Cerebellar nuclear complex (tissue), 1 donor: Measurements from ENCODE around the gene SEMA4C.

Experiments
- DNase-seq, 2 experiments: peaks; one replicate each; lab custom pipeline; 2025; lab: John Stamatoyannopoulos, UW

Gene SEMA4C, protein sequence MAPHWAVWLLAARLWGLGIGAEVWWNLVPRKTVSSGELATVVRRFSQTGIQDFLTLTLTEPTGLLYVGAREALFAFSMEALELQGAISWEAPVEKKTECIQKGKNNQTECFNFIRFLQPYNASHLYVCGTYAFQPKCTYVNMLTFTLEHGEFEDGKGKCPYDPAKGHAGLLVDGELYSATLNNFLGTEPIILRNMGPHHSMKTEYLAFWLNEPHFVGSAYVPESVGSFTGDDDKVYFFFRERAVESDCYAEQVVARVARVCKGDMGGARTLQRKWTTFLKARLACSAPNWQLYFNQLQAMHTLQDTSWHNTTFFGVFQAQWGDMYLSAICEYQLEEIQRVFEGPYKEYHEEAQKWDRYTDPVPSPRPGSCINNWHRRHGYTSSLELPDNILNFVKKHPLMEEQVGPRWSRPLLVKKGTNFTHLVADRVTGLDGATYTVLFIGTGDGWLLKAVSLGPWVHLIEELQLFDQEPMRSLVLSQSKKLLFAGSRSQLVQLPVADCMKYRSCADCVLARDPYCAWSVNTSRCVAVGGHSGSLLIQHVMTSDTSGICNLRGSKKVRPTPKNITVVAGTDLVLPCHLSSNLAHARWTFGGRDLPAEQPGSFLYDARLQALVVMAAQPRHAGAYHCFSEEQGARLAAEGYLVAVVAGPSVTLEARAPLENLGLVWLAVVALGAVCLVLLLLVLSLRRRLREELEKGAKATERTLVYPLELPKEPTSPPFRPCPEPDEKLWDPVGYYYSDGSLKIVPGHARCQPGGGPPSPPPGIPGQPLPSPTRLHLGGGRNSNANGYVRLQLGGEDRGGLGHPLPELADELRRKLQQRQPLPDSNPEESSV

DNA sequence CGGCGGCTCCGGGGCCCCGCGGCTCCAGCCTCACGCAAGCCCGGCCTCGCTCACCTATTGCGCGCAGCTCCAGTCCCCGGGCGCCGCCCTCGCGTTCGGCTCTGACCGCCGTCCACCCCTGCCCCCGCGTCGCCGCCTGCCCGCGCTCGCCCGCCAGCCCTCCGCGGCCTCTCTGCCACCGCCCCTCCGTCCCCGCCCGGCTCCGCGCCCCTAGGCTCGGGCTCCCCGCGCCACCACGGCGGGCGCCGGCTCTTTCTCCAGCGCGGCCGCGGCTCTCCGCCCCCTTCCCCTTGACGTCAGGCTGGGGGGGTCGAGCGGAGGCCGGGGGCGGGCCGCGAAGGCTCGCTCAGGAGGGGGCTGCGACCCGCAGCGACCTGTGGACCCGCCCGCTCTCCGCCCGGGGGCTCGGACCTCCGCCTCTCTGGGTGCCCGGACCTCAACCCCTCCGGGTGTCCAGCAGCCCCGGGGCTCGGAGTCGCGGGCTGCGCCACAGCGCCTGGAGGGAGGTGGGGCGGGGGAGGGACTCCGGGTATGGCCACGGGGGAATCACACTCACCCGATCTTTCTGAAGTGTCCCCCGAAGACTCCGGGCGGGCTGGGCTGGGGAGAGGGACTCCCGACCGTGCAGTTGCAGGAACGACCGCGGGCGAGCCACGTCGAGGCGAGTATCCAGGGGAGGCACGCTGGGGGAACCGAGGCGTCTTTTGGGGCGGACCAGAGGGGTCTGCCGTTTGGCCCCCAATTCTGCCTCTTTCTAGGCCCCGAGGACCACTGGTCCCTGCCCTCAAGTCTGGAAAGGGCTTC lies at the start of gene SEMA4C:
Gene SEMA4C (minus strand): TSS at position 259 of the 804 bp plus-strand sequence. CDS start 2,194 bp downstream, outside the sequence.
- no peak for DNase-seq

DNA sequence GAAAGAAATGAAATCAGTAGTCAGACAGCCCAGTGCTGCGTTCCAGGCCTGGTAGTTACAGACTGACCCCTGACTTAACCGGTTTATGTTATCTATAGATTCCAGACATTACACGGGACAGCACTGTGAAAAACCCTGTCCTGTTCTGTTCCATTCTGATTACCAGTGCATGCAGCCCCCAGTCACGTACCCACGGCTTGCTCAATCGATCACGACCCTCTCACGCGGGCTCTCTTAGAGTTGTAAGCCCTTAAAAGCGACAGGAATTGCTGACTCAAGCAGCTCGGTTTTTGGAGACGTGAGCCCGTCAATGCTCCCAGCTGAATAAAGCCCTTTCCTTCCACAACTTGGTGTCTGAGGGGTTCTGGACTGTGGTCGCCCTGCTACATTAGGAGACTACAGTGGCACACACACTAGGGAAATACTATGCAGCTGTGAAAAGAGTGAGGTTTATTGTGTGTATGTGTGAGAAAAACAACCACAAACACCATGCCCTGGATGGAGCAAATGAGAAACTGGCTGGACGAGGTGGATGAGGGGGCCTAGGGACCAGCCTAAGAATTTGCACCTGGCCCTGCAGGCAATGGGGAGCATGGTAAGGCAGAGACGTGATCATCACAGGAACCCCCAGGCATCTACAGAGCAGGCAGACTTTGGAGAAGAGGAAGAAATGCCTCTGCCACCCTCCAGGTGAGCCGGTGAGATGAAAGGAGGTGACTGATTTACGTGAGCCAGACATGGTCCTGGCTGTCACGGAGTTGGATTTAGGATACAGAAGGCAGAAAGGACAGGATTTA lies 49.1 kb upstream of the SEMA4C start:
- no peak for DNase-seq

DNA sequence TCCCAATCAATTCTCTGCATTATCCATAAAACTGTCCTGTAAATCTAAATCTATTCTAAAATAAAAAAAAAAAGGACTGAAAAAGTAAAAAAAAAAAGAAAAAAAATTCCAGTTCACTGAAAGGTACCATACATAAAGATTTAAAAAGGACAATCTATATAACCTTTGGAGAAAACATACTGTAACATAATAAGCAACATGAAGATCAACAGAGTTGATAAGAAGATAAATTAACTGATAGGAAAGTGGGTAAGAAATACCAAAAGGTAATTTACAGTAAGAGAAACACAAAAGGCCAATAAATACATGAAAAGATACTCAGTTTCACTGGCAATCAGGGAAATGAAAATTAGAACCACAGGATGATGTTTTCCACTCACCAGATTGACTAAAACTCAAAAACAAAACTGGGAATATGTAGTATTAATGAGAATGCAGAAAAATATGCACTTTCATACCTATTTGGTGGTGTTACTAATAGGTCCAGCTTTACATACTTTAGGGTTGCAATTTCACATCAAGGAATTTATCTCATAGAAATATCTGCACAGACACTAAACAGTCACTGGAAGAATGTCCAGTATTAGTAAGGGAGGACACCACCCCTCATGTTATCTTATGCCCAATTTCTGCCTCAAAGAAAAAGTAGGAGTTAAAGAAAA lies 48.3 kb upstream of the SEMA4C start:
- no peak for DNase-seq

DNA sequence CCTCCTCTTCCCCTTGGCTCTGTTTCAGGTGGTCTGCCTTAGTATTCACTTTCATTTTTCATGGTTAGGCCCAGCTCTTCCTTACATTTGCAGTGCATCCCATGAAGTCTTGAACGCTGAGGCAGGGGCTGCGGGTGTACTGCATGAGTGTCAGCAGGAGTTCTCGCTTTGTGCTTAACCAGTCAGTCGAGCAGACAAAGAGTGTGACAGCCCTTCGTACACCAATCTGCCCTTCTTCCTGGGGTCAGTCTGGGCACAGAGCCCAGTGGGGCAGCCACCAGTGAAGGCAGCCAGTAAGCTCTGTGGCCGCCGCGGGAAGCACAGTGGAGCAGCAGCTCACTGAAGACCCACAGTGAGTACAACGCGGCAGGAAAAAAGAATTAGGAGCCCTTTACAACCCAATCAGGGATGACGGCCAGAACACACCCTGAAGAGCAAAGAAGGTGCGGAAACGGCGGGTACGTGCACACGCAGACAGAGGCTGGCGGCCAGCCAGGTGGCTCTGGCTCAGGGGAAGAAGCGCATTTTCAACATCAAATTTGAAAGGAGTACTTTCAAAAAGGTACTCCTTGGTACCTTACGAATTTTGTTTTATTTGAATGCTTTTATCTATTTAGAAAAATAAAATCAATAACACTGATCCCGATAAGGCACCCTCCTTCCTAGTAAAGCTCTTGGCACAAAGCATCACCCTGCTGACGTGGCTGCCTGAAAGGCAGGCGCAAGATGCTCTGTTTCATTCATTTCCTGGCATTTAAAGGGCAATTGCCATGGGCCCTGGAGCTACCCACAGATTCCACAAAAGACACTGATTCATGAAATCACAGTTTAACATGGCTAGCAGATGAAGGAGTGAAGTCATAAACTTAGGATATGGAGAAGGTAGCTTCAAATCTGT lies 47.0 kb upstream of the SEMA4C start:
- peak; percentile 16 to 47 for DNase-seq

DNA sequence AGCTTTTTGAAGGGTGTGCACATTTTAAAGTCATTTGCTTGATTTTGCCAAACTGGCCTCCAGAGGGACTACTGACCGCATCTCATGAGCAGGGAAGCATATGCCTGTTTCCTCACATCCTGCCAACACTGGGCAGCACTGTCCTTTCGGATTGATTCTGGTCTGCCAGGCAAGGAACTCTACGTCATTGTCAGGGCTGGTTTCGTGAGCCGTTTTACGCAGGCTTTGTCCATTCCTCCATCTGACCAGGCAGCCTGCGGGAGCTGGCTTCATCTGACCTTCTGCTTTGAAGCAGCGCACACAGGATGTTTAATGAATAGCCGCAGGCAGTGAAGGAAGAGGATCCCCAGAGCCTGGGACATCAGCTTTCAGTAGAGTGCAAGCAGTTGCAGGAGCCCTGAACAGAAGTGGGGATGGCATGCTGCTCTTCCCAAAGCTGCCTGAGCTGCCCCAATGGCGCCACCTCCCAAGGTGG lies 46.3 kb upstream of the SEMA4C start:
- peak; percentile 72 to 92 for DNase-seq

DNA sequence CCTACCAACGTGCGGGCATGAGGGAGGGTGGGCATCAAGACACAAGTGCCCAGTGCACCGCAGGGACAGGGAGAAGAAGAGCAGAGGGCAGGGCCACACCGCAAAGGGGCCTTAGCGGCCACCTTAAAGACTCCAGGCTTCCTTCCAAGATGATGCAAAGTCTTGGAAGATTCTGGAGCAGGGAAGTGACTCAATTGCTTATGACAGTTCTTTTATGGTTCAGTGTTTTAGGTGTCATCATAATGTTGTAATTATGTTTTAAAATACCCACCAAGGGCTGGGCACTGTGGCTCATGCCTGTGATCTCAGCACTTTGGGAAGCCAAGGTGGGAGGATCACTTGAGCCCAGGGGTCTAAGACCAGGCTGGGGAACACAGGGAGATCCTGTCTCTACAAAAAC lies 44.5 kb upstream of the SEMA4C start:
- DNase-seq = no peak

DNA sequence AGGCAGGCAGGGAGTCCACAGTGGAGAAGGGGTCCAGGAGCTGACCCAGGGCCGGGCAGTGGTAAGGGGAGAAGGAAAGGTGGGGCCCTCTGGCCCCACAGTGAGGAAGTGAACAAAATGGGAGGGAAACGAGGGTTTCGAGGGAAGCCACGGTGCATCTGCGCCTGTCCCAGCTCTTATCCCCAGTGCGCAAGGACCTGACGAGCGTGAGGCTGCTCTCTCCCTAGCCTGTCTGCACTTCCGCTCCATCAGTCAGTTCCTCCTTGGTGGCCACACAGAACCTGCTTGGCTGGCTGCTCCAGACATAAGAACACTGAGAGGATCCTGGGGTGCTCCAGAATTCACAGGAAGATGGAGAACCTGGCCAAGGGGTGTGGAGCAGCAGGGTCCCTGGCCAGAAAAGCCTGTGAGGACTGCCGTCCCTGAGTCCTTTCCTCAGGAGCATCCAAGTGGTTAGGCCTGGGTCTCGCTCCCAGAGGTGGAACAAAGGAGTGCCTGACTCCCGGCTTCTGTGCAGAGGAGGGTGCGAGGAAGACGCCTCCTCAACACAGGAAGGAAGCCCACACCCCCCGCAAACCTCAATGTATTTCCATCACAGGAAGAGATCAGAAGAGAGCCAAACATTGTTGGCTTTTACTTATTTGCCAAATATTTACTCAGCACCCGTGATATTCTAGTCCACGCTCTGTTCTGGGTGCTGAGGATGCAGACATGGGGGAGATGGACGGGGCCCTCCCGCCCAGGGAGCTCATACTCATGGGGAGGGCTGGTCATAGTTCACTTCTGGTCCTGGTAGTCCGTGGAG lies 43.7 kb upstream of the SEMA4C start:
- no peak for DNase-seq

DNA sequence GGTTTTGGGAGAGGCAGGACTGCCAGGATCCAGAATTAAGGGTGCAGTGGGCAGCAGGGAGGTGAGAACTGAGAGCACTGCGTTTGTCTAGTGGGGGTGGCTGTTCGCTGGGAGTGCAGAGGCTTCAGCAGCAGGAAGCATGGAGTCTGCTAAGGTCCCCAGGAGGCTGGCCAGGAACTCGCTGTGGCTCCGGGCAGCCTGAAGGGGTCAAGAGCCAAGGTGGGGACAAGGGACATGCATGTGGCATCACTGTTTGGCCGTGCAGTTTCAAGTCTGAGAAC lies 43.2 kb upstream of the SEMA4C start:
- no peak for DNase-seq

DNA sequence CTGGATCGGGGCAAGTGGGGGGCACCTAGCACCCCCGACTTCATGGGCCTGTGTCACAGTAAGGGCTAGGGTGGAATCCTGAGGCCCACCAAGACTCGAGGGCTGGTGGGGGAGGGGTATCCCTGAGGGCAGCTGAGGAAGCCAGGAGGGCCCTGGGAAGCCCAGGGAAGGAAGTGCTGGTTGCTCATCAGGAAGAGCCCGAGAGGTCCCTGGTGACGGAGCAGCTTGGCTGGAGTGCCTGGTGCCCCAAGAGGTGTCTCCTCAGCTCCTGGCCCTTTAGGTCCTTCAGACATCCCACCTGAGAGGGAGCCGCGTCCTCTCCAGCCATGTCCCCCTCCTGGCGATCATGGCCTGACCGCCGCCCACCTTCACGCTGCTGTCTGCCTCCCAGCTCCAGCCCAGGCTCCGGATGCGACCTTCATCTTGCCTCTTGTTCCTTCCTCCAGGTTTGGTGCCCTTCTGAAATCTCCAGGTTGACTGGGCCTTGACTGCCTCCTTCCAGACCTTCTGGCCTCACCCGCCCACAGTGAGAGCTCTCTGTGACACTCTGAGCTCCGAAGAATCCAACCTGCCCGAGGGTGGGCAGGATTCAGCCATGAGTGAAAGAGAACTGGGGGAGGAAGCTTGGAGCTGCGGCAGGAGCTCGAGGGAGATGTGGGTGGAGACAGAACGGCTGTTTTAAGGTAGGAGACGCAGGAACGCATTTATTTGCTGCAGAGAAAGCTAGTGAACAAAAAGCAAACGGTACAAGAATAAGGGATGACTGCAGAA lies 42.7 kb upstream of the SEMA4C start:
- DNase-seq = no peak

DNA sequence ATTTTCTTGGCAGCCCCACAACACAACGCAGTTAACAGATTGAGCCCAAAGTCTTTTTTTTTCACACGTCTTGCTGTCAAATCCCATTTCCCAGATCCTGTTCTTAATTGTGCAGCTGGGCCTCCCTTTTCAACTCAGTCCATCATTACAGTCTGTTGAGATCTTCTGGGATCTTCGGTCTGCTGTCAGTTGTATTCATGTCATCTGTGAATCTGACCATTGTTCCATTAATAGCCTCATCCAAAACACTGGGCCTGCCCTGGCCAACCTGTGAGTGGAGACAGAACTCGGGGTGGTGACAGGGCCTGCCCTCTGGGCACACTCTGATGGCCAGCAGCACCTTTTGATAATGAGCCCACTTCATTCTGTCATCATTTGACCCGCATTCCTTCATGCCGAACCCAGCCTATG lies 39.7 kb upstream of the SEMA4C start:
- no peak for DNase-seq

DNA sequence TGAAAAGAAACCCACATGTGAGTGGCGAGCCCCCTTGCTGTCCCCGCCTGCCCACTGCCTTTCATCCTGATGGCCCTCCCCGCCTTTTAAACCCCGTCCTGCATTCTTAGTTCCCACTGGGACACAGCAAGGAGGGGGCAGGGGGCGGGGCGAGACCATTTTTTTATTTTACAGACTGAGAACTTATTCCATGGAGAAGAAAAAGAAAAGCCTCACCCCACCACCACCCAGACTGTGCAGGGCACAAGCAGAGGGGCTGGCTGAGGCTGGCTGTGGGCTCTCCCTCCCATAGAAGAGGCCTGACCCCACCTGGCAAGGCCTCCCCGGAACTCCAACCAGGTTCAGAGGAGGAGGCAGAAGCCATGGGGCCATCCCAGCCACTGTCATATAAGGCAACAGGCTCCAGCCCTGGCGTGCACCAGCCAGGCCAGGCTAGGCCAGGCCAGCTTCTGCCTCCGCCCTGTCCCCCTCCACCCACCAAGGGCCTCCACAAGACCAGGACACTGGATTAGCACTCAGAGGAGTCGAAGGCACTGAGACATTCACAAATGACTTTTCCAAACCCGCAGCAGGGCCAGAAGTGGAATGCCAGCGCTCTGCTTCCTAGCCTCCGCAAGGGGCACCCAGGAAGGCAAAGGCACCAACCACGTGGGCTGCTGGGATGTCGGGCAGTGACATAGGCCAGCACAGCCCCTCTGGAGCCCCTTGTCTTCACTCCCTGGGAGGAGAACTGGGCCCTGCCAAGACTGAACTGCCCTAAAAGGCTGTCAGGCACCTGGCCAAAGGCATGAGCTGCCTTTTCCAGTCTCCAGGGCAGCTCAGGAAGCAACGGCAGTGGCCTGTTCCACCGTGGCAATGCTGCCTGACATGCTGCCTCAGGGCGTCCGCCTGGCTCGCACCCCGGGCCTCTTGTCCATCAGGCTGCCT lies 37.5 kb upstream of the SEMA4C start:
- peak; percentile 43 to 61 for DNase-seq

DNA sequence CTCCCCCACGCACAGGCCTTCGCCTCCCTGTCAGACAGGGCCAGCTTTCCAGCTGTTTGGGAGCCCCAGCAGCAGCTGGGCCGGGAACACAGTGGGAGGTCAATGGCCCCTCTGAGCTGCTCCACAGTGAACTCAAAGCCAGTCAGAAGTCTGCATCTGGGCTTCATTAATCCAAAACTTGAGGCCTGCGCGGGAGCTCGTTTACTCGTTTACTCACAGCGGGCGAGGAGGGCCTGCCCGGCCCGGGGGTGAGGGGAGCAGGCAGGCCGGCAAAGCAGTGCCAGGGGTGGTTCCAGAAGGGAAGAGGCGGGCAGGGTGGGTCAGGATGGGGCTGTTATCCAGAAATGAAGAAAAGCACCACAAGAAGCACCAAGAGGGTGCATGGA lies 36.8 kb upstream of the SEMA4C start:
- DNase-seq = no peak

DNA sequence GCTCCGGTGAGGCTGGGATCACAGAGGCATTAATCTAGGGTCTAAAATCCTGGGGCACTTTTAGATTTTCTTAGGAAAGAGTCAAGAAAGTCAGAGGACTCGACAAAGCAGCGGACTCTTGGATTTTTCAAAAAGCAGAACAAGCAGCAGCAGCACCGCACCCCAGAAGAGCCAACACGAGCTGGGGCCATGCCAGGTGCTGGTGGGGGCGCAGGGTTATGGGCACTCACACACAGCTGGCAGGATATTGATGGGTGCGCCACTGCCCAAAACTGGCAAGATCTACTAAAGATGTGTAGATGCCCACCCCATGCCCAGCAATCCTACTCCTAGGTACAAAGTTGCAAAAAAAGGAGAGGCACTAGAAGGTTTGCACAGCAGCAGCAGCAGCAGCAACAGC lies 33.9 kb upstream of the SEMA4C start:
- DNase-seq = no peak

DNA sequence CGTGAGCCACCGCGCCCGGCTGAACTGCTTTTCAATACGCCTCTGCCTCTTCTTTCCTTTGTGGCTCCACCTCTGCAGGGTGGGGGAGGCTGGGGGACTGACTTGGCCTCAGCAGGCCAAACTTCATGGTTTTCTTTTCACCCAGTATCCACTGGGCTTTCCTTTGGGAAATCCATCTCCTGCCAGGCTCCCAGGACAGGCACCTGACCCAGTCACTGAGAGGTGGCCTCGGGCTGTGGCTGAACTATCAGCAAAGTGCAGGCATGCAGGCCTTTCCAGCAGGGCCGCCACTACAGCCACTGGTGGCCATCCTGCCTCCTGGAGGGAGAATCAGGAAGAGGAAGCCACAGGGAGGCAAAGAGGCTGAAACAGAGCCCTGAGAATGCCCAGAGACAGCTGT lies 33.4 kb upstream of the SEMA4C start:
- no peak for DNase-seq

DNA sequence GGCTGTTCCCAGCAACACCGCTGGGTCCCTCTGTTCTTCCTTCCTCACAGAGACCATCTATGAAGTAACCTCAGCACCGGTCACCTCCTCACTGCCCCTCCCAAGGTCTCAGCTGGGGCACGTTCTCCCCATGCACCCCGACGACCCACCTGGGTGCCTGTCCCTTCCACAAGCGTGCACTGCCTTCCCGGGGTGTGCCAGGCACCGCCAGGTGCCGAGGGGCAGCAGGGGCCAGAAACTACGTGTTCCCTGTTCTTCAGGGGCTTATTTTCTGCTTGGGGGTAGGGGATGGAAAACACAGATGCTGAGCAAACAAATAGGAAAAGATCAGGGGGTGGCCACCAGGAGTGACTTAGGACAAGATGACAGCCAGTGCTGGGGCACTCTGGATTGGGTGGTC lies 30.4 kb upstream of the SEMA4C start:
- DNase-seq = no peak

DNA sequence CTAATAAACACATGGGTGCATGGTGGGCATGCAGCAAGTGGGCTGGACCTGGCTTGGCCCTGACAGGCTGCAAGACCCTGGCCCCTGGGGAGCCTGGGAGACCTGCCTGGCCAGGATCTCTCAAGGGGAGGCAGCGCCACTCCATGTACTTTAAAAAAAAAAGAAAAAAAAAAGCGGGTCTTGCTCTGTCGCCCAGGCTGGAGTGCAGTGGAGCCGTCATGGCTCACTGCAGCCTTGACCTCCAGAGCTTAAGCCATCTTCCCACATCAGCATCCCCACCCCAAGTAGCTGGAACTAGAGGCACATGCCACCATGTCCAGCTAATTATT lies 29.5 kb upstream of the SEMA4C start:
- no peak for DNase-seq

DNA sequence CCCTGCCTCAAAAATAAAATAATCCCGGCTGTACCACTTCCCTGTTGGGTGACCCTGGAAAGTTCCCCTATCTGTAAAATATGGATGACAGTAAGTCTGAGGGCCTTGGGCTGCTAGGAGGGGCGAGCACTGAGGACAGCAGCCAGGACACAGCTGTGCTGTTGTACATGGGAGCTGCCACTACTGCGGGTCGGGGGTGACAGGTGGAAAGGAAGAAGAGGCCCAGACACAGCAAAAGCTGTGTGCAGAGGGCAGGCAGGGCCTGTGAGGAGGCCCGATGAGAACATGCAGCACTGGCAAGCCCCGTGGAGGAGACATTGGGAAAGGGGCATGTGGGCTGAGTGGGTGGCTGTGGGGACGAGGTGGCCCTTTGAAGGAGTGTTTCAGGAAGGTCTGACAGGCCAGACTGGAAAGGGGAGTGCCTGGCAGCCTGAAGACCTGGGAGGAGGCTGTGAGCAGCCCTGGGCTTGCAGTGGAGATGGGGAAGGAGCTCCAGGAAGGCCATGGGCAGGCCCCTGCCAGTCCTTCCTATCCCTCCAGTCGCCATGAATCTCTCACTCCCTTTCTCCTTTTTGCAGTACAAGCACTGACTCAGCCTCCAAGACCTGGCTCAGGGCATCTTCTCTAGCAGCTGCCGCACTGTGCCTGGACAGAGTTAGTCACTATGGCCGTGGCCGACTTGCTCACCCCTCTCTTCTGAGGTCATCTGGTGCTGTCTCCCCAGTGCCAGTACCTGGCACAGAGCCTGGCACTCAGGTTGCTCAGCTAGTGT lies 28.9 kb upstream of the SEMA4C start:
- DNase-seq = no peak
